ENCODE data around the gene UQCRHL.
"Not testable (repeated sequence)": the region's sequence is repeated elsewhere in the genome, so short reads cannot be mapped to it uniquely, and the experiment has no call there.

UQCRHL gene

GRCh38 chr1:15835205-15835740, 27.8 kb upstream of the UQCRHL start:
- DNase-seq, result no peak

GRCh38 chr1:15834406-15835204, 27.2 kb upstream of the UQCRHL start:
- peak; percentile 95 for DNase-seq

GRCh38 chr1:15833842-15834405, 26.5 kb upstream of the UQCRHL start:
- peak; percentile 73 for DNase-seq

DNA sequence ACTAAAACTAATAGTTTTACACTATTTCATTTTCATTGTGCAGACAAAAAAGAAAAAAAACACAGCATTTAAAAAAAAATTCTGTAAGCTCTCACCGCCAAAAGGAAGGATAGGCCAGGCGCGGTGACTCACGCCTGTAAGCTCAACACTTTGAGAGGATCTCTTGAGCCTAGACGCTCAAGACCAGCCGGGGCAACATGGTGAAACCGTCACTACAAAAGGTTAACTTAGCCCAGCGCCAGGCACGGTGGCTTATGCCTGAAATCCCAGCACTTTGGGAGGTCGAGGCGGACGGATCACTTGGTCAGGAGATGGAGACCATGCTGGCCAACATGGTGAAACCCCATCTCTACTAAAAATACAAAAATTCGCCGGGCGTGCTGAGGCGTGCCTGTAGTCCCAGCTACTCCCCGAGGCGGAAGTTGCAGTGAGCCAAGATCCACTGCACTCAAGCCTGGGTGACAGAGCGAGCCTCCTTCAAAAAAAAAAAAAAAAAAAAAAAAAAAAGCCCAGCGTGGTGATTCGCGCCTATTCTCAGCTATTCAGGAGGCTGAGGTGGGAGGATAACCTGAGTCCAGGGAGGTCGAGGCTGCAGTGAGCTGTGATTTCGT, 25.7 kb upstream of the UQCRHL start:
- DNase-seq, result peak; percentile 73

DNA sequence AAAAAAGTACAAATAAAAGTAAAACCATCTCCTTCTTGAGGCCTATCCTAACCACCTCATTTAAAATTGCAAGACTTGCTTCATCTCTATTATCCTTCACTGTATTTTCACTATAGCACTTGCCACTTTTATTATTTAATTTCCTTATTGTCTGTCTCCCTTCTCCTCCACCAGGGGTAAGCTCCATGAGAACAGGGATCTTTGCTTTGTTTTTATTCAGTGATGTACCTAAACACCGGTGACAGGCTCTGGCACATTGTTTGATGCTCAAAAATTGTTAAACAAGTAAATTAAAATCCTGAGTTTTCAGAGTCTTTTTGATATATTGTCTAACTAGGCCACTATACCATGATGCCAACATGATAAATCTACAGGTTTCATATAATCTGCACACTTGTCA, 22.8 kb upstream of the UQCRHL start:
- no peak for DNase-seq

DNA sequence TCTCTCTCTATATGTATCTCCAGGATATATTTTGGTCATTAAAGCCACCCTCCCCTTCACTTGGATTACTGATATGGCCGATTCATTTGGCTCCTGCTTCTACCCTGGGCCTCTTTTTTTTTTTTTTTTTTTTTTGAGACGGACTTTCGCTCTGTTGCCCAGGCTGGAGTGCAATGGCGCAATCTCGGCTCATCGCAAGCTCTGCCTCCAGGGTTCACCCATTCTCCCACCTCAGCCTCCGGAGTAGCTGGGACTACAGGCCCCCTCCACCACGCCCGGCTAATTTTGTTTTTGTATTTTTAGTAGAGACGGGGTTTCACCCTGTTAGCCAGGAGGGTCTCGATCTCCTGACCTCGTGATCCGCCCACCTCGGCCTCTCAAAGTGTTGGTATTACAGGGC, 21.5 kb upstream of the UQCRHL start:
- not testable (repeated sequence) for DNase-seq

DNA sequence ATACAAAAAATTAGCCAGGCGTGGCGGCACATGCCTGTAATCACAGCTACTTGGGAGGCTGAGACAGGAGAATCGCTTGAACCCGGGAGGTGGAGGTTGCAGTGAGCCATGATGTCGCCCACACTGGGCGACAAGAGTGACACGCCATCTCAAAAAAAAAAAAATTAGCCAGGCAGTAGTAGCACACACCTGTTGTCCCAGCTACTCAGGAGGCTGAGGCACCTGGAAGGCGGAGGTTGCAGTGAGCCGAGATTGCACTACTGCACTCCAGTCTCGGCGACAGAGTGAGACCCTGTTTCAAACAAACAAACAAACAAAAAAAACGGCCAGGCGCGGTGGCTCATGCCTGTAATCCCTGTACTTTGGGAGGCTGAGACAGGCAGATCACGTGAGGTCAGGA, 20.1 kb upstream of the UQCRHL start:
- DNase-seq, result not testable (repeated sequence)

- DNase-seq, result no peak
Observed at GRCh38 chr1:15826810-15827507, 19.5 kb upstream of the UQCRHL start.

- DNase-seq, result no peak
Observed at GRCh38 chr1:15825800-15826199, 18.4 kb upstream of the UQCRHL start.

- DNase-seq, result no peak
Observed at GRCh38 chr1:15820478-15820877, 13.0 kb upstream of the UQCRHL start.

GRCh38 chr1:15816674-15817073, 9.2 kb upstream of the UQCRHL start:
- no peak for DNase-seq

DNA sequence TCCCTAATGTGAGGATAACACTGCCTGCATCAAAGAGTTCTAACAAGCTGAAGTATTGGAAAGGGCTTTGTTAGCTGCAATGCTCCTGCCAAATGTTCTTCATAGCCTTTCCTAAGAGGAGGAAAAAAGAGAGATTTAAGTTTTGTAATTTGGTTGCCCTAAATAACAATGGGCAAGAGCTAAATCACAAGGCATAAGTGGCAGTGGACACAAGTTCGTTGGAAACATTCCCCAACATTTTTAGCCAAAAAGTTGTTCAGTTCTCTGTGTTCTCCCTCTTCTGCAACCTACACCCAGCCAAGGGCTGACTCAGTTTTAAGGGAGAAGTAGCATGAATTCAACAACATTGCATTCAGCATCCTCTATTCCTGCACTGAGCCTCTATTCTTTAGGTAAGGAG, 2.6 kb upstream of the UQCRHL start:
- no peak for DNase-seq

- no peak for DNase-seq
Observed at GRCh38 chr1:15808955-15809354, 1.5 kb upstream of the UQCRHL start.

DNA sequence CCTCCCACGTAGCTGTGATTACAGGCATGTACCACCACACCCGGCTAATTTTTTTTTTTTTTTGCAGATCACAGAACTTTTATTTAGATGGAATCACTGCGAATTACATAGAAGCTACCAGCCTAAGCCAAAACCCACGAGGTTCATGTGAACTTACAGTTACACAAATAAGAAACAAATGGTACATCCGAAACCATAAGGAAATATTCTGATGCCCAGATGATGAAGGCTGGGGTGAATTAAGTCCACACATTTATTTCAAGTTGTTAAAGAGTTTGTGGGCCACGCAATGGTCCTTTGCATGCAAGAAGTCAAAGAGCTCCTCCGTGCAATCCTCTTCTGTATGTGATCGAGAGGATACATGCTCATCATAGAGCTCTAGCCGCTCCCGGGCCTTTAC, 328 bp downstream of the UQCRHL start:
- DNase-seq, result no peak

DNA sequence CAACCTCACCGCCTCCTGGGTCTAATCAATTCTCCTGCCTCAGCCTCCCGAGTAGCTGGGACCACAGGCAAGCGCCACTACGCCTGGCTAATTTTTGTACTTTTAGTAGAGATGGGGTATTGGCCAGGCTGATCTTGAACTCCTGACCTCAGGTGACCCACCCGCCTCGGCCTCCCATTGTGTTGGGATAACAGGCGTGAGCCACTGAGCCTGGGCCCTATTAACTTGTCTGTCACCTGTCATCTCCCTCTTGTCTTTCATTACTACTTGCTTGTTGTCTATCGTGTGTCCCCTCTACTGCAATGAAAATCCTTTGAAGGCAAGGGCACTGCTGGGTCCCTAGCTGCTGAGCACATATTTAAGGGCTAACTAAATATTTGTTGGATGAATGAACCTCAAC, 3.4 kb downstream of the UQCRHL start:
- DNase-seq, result no peak

DNA sequence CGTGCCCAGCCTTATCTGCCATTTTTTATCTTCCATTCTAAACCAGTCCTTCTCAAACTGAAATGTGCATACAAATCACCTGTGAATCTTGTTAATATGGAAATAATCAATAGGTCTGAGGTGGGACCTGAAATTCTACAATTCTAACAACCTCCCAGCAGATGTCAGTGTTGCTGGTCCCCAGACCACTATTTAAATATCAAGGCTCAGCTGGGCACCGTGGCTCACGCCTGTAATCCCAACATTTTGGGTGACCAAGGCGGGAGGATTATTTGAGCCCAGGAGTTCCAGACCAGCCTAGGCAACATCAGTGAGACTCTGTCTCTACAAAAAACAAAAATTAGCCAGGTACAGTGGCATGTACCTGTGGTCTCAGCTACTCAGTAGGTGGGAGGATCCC, 4.1 kb downstream of the UQCRHL start:
- peak; percentile 38 for DNase-seq

DNA sequence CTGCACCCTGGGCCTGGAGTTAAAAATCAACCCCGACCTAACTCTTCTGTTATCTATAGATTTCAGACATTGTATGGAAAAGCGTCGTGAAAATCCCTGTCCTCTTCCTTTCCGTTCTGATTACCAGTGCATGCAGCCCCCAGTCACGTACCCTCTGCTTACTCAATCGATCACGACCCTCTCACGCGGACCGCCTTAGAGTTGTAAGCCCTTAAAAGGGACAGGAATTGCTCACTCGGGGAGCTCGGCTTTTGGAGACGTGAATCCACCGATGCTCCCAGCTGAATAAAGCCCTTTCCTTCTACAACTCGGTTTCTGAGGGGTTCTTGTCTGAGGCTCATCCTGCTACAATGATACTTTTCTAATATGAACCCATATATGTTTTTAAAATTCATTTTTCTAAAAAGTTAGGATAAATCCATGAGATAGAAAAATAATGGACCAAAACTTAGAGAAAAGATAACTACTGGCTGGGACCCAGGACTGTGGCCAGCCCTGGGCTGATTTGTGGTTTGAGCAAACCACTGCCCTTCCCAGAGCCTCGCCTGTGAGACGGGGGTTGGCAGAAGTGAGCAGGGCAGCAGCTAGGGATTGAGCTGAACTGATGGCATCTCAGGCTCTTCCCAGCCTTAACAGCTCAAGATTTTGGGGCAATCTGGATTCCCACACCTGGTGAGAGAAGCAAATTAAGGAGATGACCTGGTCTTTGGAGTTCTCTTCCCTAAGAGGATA, 5.0 kb downstream of the UQCRHL start:
- no peak for DNase-seq

GRCh38 chr1:15799928-15800835, 7.3 kb downstream of the UQCRHL start:
- no peak for DNase-seq

- DNase-seq, result no peak
Observed at GRCh38 chr1:15799004-15799867, 8.2 kb downstream of the UQCRHL start.

DNA sequence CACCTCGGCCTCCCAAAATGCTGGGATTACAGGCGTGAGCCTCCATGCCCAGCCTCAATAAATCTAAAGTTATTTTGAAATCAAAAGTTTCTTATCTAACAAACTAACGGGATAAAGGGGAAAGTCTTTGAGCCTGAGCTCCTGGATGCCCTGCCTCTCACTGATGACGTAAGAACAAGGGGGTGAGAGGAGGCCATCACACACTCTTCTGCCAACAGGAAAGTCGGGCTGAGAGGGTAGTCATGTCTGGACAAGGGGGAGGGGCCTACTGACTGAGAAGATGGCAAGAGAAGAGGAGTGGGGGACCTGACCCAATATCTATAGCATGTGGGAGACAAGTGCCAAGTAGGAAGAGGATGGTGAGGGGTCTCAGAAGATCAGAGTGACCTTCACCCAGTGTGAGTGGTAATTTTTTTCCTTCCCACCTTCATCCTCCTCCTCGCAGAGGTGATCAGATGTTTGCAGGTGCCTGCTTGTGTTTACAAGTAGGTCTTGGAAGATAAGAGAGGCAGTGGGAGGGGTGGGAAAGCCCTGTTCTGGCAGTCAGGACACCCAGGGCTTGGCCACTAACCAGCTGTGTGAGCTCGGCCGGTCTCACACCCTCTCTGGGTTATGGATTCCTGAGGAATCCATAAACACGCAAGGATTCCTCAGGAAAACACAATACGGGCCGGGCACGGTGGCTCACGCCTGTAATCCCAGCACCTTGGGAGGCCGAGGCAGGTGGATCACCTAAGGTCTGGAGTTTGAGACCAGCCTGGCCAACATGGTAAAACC, 9.6 kb downstream of the UQCRHL start:
- DNase-seq, result no peak
